ENCODE data around the gene ZNF385D.

DNA sequence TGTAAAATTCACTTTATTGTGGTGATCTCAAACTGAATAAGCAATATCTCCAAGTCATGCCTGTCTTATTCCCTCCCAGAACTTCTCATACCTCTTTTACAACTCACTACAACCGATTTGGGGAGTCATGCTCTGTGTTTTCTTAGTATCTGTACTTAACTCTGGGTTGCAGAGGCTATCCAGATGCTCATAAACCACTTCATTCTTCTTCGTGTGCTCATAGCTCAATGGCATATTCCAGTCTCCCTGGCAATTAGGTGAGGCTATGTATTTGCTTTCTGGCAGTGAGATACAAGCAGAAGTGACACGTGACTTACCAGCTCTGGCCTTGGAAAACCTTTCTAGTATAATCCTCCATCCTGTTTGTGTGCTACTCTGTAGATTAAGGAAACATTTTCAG lies 360.9 kb downstream of the ZNF385D start:
- TF ChIP-seq POLR2A (IDR thresholded peaks at IDR 0.05) (no peak), CTCF (IDR thresholded peaks at IDR 0.05) (no peak)

Measured in right lobe of liver (tissue), 4 donors.